Activated CD4-positive, alpha-beta T cell treated with anti-CD3 and anti-CD28 coated beads, Interleukin-2, amount 10 ng/mL, durations not matched to agents 24 days and 14 days (primary cell): ENCODE results near the gene SPAG7. TPM values are rescaled to one million over a fixed set of nuclear protein-coding genes. Genes with fewer than 3 reads are reported as not detected.

Experiments used
- DNase-seq: peaks from one replicate; pipeline ENCODE4 v3.0.0; 2022
- H3K27ac Mint-ChIP-seq: one replicate; pipeline ENCODE4 v1.8.0; 2022; ENCODE audit warnings: mild to moderate bottlenecking, mixed read lengths
- H3K27me3 Mint-ChIP-seq: one replicate; pipeline ENCODE4 v1.8.0; 2022; ENCODE audit warnings: mixed read lengths
- H3K36me3 Mint-ChIP-seq: one replicate; pipeline ENCODE4 v1.8.0; 2022; ENCODE audit warnings: low read depth, mild to moderate bottlenecking, mixed read lengths
- H3K4me1 Mint-ChIP-seq: one replicate; pipeline ENCODE4 v1.8.0; 2021; ENCODE audit warnings: mixed read lengths
- H3K4me3 Mint-ChIP-seq: one replicate; pipeline ENCODE4 v1.8.0; 2022; ENCODE audit warnings: mild to moderate bottlenecking, moderate library complexity, mixed read lengths
- H3K9me3 Mint-ChIP-seq: one replicate; pipeline ENCODE4 v1.8.0; 2021; ENCODE audit warnings: mixed read lengths
- intact Hi-C: fragments of 100-400 bp; cut with micrococcal nuclease; formaldehyde crosslinking; loops from one replicate; pipeline ENCODE4 v1.15.1; 2023
- total RNA-seq: library from RNA; stranded (reverse); gene quantifications from 2 replicates; pipeline ENCODE4 v1.2.3, GENCODE V29; 2022

The SPAG7 gene, protein sequence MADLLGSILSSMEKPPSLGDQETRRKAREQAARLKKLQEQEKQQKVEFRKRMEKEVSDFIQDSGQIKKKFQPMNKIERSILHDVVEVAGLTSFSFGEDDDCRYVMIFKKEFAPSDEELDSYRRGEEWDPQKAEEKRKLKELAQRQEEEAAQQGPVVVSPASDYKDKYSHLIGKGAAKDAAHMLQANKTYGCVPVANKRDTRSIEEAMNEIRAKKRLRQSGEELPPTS
- 58.7 and 62.3 TPM in 2 replicates for total RNA-seq

DNA sequence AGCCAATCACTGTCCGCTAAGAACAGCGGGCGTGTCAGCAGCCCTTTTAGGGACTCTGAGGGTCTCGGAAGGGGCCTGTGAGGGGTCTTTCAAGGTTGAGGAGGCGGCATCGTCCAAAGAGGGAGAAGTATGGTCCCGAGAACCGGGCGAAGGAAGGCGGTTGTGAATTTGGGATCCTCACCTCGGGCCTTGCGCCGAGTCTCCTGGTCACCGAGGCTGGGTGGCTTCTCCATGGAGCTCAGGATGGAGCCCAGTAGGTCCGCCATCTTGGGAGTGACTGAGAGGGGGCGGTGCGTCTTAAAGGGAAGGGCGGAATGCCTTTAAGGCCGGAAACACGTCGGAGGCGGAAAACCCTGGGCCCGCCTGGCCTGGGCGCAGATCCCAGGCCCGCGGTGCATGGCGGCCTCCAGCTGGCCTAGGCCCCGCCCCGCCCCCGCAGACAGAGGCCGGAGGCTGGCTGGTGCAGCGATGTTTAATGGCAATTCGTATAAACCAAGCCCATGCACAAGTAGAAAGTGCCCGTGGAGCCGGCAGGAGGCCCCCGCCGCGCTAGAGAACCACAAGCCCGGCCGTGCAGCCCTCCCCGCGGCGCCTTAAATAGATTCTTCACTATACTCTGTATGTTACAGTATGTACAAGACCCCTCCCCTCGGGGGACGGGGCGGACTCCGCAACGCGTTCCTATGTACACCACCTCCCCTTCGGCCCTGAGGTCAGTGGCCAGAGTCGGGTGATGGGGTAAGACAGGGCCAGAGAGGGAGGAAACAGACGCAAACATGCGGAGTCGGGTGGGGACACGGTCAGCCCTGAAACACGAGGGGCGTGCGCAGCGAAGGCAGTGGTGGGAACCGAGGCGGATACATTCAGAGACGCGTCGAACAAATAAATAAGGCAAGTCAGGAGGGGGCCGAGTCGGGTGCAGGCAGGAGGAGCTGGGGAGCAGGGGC is at the start of gene SPAG7:
Gene SPAG7 (minus strand): TSS at position 279 of the 947 bp plus-strand sequence. CDS start 13 bp downstream, at position 266.
- Mint-ChIP-seq H3K36me3 (peaks cover 37% of the 10 kb centered on the region), H3K27me3 (no peaks in the 10 kb centered on the region), H3K4me1 (peaks cover 12% of the 10 kb centered on the region), H3K27ac (peak within 1 kb of the TSS; percentile 82), H3K9me3 (no peaks in the 10 kb centered on the region), H3K4me3 (no peak within 1 kb of the TSS)
- intact Hi-C loops, result loop anchor here (1.0 to 10.0 kb wide), 5 partner anchors 19 to 173 kb away; partner anchors contain the start of genes CAMTA2, INCA1, KIF1C and PFN1
- DNase-seq, result peak; percentile 99

DNA sequence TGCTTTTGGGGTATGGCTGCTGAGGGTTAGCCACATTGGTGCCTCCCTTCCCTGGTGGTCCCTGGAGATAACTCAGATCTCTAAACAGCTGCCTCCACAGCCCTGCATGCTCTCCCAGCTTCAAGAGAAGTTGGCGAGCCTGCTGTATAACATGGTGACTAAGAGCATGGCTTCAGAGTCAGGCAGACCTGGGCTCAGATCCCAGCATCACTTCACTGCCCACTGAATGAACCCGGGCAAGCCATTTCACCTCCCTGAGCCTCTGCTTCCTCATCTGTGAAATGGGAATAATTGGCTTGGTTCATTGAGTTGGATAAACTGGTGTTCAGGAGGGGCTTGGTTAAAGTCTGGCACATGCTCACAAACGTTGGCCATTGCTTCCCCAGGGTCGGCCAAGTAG is 46.7 kb upstream of the SPAG7 start:
- no peaks in the 10 kb centered on the region for H3K27me3 Mint-ChIP-seq
- no peak for DNase-seq
- intact Hi-C loops, result no loop called here
- H3K9me3 Mint-ChIP-seq, result no peaks in the 10 kb centered on the region
- no peak overlapping the region for H3K27ac Mint-ChIP-seq
- no peak overlapping the region for H3K4me3 Mint-ChIP-seq
- peaks cover 41% of the 10 kb centered on the region for H3K36me3 Mint-ChIP-seq
- H3K4me1 Mint-ChIP-seq, result peaks cover 18% of the 10 kb centered on the region

DNA sequence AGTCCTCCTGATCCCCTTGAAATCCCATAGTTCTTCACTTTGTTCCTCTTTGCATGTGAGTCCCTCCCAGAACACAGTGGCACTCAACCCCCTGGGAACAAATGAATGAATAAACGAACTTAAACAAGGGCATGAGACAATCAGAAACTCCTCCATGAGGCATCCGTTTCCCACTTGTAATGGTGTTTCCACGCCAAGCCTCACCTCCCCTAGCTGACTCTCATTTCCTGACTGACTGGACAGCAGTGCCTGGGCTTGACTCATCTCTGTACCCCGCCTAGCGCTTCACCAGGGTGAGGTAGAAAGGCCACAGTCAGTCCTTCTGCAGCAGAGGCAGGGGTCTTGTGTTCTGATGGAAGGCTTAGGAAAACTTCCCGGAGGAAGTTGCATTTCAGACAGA is 44.3 kb upstream of the SPAG7 start:
- Mint-ChIP-seq H3K27ac (peak overlapping the region; percentile 48), H3K27me3 (no peaks in the 10 kb centered on the region), H3K4me3 (no peak overlapping the region), H3K9me3 (no peaks in the 10 kb centered on the region), H3K36me3 (peaks cover 53% of the 10 kb centered on the region), H3K4me1 (peaks cover 13% of the 10 kb centered on the region)
- intact Hi-C loops, result no loop called here
- no peak for DNase-seq

DNA sequence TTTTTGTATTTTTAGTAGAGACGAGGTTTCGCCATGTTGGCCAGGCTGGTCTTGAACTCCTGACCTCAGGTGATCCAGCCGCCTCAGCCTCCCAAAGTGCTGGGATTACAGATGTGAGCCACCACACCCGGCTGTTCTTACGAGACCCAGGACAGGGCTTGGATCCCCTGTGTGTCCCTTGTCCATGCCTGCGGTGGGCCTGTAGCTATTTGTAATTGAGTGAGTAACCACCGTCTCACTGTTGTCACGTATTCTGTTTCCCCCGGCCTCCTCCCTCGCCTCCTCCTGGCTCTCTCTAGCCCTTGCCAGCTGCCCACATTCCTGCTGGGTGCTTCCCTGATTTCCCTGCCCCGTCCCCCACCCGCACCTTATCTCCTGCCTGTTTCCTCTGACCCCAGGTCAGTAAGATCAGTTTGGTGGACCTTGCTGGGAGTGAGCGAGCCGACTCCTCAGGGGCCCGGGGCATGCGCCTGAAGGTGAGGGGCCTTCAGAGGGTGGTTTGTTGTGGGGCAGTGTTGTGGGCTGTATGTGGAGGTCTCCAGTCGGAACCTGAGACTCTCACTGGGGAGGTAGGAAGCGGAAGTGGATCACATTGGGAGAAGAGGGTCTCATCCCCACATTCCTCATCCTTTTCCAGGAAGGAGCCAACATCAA is 35.7 kb upstream of the SPAG7 start:
- Mint-ChIP-seq H3K27me3 (no peaks in the 10 kb centered on the region), H3K4me3 (no peak overlapping the region), H3K27ac (no peak overlapping the region), H3K9me3 (no peaks in the 10 kb centered on the region), H3K36me3 (peaks cover 70% of the 10 kb centered on the region), H3K4me1 (peaks cover 16% of the 10 kb centered on the region)
- intact Hi-C loops, result no loop called here
- DNase-seq, result no peak

DNA sequence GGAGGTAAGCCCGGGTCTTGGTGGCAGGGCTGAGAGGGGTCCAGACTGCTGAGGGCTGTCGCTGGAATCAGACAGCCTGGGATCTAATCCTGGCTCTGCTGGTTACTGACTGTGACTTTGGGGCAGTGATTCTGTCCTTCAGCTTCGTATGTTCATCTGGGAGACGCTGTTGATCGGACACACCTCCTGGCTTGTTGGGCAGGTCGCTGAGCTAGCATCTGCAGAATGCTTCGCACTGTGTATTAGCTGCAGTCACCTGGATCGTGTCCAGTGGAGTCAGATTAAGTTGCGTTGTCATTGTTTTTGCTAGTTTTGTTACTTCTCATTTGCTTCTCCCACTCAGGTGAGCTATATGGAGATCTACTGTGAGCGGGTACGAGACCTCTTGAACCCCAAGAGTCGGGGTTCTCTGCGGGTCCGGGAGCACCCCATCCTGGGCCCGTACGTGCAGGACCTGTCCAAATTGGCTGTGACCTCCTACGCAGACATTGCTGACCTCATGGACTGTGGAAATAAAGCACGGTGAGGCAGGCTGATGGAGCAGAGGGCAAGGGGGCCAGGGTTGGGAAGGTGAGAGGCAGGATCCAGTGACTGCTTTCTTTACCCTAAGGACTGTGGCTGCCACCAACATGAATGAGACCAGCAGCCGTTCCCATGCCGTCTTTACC is 34.6 kb upstream of the SPAG7 start:
- Mint-ChIP-seq H3K36me3 (peaks cover 61% of the 10 kb centered on the region), H3K4me3 (no peak overlapping the region), H3K27me3 (no peaks in the 10 kb centered on the region), H3K4me1 (peaks cover 16% of the 10 kb centered on the region), H3K27ac (no peak overlapping the region), H3K9me3 (no peaks in the 10 kb centered on the region)
- DNase-seq, result no peak
- intact Hi-C loops, result no loop called here

DNA sequence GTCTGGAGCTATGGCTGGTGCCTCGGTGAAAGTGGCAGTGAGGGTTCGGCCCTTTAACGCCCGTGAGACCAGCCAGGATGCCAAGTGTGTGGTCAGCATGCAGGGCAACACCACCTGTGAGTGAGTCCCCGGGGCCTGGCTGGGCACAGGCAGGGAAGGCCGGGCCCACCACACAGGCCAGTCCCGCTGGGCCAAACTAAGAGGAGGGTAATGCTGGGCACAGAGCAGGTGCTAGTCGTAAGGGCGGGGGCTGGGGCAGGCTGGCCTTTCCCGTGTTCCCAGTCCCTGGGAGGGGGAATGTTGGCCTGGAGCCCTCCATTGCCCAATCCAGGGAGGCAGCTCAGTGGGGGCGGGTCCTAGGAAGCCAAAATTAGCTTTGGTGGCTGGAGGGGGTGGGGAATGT is 32.6 kb upstream of the SPAG7 start:
- no peak for DNase-seq
- intact Hi-C loops, result no loop called here
- peaks cover 3% of the 10 kb centered on the region for H3K27me3 Mint-ChIP-seq
- no peaks in the 10 kb centered on the region for H3K9me3 Mint-ChIP-seq
- peak overlapping the region; percentile 89 for H3K4me3 Mint-ChIP-seq
- H3K27ac Mint-ChIP-seq, result no peak overlapping the region
- H3K4me1 Mint-ChIP-seq, result peaks cover 20% of the 10 kb centered on the region
- H3K36me3 Mint-ChIP-seq, result peaks cover 49% of the 10 kb centered on the region

DNA sequence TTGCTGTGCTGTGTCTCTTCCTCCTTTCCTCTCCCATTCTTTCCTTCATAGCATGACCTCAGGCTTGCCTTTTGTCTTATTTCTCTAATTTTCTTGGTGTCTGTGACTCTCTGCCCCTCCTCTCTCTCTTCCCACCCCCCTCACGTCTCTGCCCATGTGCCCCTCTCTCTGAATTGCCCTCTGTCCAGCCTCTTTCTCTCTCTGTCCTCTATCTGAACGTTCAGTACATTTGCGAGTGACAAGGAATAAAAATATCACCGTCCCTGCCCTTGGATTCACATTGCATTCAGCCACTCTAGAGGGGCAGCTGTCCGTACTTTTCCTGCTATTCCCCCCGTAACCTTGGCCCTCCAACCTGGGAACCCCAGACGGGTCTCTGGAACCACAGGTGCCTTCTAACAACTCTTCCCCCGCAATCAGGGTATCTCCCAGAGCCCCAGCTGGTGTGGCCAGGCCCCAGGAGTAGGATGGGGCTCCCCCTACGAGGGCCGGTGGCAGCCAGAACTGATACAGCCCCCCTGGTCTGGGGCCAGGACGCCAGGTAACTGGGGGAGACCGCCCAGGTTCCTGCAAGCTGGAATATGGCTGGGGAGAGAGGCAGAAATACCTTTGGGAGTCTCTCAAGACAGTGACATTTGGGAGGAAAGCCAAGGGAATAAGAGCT is 31.9 kb upstream of the SPAG7 start:
- peaks cover 42% of the 10 kb centered on the region for H3K36me3 Mint-ChIP-seq
- intact Hi-C loops, result no loop called here
- peaks cover 6% of the 10 kb centered on the region for H3K27me3 Mint-ChIP-seq
- peak overlapping the region; percentile 82 for H3K27ac Mint-ChIP-seq
- H3K4me3 Mint-ChIP-seq, result peak overlapping the region; percentile 89
- no peaks in the 10 kb centered on the region for H3K9me3 Mint-ChIP-seq
- H3K4me1 Mint-ChIP-seq, result peaks cover 23% of the 10 kb centered on the region
- no peak for DNase-seq

DNA sequence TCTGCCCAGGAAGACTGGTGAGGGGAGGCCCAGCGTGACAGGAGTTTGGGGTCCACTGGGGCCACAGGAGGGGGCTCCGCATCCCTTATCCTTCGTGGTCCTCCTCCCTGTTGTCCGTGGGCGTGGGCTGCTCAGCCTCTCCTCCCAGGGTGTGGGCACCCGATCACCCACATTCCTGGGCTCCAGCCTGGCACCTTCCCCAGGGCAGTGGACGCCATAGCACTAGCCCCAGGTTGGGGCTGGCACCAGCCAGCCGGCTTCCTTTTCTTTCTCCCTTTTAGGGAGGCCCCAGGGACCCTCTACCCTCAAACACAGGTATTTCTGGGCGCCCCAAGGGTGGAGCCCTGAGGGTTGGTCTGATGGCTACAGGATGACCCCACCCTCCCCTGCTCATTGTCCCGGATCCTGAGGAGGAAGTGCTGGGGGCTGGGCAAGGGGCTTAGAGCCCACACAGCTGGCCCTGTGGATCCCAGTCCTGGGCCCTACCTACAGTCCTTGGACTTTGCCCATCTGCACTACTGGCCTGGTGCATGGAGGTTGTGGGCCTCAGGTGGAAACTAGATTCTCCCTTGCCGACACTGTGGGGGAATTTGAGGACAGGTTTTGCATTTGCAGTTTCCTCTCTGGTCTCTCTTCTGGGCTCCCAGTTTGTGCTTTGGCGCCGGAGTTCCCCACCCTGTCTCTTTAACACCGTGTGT is 31.3 kb upstream of the SPAG7 start:
- peaks cover 35% of the 10 kb centered on the region for H3K36me3 Mint-ChIP-seq
- peak overlapping the region; percentile 82 for H3K27ac Mint-ChIP-seq
- DNase-seq, result peak; percentile 66
- no peaks in the 10 kb centered on the region for H3K9me3 Mint-ChIP-seq
- peaks cover 23% of the 10 kb centered on the region for H3K4me1 Mint-ChIP-seq
- H3K27me3 Mint-ChIP-seq, result peaks cover 6% of the 10 kb centered on the region
- H3K4me3 Mint-ChIP-seq, result peak overlapping the region; percentile 89
- intact Hi-C loops, result no loop called here

DNA sequence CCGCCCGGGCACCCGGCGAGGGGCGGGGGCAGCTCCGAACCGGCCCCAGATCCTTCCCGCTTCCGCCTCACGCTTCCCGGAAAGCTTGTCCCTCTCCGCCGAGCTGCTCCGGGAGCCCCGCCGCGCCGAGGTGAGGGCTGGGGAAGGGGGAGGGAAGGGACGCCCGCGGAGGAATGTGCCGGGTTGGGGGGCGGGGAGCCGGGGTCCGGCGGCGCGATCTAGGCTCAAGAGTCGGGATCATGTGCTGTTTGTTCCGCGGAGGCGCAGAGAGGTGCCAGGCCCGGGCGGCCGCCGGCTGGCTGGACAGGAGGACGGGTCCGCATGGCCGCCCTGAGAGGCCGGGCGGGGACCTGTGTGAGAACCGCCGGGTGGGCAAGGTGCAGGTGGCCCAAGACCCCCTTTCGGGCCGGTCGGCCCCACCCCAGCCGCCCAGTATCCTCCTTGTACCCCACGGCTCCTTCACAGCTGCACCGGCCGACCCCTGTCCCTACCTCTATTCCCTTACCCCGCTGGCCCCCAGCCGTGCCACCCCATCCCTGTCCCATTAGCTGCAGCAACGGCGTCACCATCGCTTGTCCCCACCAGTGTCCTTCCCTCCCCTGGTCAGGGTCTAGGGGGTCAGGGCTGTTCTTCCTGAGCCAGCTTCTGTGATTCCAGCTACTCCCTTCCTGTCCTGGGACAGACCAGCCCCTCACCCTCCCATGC is 30.6 kb upstream of the SPAG7 start:
- Mint-ChIP-seq H3K9me3 (no peaks in the 10 kb centered on the region), H3K27ac (peak overlapping the region; percentile 82), H3K36me3 (peaks cover 28% of the 10 kb centered on the region), H3K27me3 (peaks cover 6% of the 10 kb centered on the region), H3K4me3 (peak overlapping the region; percentile 89), H3K4me1 (peaks cover 23% of the 10 kb centered on the region)
- DNase-seq, result peak; percentile 67
- intact Hi-C loops, result no loop called here

DNA sequence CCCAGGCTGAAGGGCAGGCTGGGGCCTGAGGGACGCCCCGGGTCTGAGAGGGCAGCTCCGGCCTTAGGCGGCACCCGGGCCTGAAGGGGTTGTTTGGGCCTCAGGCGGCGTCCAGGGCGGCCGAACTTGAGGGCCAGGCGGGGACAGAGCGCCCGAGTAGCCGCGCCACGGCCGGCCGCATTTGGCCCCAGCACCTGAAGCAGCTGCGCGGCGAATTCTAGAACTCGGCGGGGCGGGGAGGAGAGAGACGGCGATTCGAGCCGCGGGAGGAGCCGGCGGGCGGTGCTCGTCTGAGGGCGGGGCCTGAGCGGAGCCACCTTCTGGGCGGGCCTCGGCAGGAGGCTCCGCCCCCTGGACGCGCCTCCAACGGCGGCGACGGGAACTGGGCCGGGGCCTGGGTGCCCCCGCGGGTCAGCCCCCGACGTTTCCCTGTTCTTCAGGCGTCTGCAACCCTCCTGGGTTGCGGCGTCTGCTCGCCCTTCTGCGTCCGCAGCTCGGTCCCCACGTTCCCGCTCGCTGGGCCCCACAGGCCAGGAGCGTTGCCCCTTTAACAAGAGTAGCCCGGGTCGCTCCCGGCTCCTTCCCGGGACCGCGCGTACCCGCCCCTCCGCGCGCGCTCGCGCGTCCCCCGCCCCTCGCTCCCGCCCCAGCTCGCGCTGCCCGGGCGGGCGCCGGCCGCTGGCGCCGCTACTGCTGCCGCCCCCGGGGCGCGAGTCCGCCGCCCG is 29.8 kb upstream of the SPAG7 start, which contains the start of the genes INCA1 and KIF1C:
Gene INCA1 (minus strand): TSS at position 221 of the 725 bp plus-strand sequence. CDS start 3,085 bp downstream, outside the sequence.
Gene KIF1C (plus strand): TSS at position 649 of the 725 bp plus-strand sequence. CDS start 2,297 bp downstream, outside the sequence.
- H3K27ac Mint-ChIP-seq, result peak within 1 kb of the TSS; percentile 82
- intact Hi-C loops, result loop anchor here (1.0 to 2.0 kb wide), 3 partner anchors 10 to 49 kb away; partner anchors contain the start of genes CAMTA2, PFN1 and SPAG7
- H3K9me3 Mint-ChIP-seq, result no peaks in the 10 kb centered on the region
- H3K36me3 Mint-ChIP-seq, result peaks cover 22% of the 10 kb centered on the region
- H3K4me1 Mint-ChIP-seq, result peaks cover 23% of the 10 kb centered on the region
- H3K27me3 Mint-ChIP-seq, result peaks cover 6% of the 10 kb centered on the region
- peak within 1 kb of the TSS; percentile 89 for H3K4me3 Mint-ChIP-seq
- DNase-seq, result peak; percentile 98

DNA sequence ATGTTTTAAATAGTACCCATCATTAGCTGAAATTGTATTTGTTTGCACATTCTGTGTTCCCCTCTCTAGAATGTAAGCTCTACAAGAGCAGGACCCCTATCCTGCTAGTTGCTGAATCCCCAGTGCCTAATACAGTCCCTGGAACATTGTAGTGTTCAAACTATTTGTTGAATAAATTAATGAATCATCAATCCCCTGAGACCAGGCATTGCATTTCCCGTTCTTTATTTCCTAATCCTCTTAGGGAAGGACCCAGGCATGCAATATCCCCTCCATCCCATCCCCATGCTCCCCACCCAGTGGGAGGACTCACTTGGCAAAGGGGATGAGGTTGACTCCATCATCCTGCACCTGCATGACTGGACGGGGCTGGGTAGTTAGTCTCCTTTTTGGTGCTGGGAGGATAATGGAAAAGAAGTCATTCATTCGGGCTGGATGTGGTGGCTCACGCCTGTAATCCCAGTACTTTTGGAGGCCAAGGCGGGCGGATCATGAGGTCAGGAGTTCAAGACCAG is 26.5 kb upstream of the SPAG7 start:
- Mint-ChIP-seq H3K27me3 (peaks cover 6% of the 10 kb centered on the region), H3K4me3 (no peak overlapping the region), H3K27ac (no peak overlapping the region), H3K9me3 (no peaks in the 10 kb centered on the region), H3K36me3 (peaks cover 15% of the 10 kb centered on the region), H3K4me1 (peaks cover 25% of the 10 kb centered on the region)
- intact Hi-C loops, result no loop called here
- DNase-seq, result no peak
